ENCODE measurements around the gene NEK4.

NEK4 gene

GRCh38 chr3:52770496-52771333, at the start of gene NEK4:
Gene NEK4 (minus strand): TSS chr3:52770940. CDS start chr3:52770746, 194 bp downstream.
- DNase-seq, result peak; percentile 96

- peak; percentile 4 for DNase-seq
Observed at GRCh38 chr3:52819936-52820335, 49.2 kb upstream of the NEK4 start.

GRCh38 chr3:52817860-52818259, 47.1 kb upstream of the NEK4 start:
- DNase-seq, result no peak

- DNase-seq, result no peak
Observed at GRCh38 chr3:52817221-52817620, 46.5 kb upstream of the NEK4 start.

GRCh38 chr3:52816654-52817053, 45.9 kb upstream of the NEK4 start:
- DNase-seq, result no peak

GRCh38 chr3:52816199-52816598, 45.5 kb upstream of the NEK4 start:
- DNase-seq, result no peak

- DNase-seq, result no peak
Observed at GRCh38 chr3:52813810-52814209, 43.1 kb upstream of the NEK4 start.

GRCh38 chr3:52811452-52812011, 40.8 kb upstream of the NEK4 start:
- DNase-seq, result no peak

GRCh38 chr3:52810923-52811322, 40.2 kb upstream of the NEK4 start:
- no peak for DNase-seq

- peak; percentile 10 for DNase-seq
Observed at GRCh38 chr3:52809662-52810377, 39.1 kb upstream of the NEK4 start.

GRCh38 chr3:52809149-52809548, 38.4 kb upstream of the NEK4 start:
- DNase-seq, result no peak

- DNase-seq, result peak; percentile 9
Observed at GRCh38 chr3:52805270-52806039, 34.7 kb upstream of the NEK4 start.

GRCh38 chr3:52801839-52802238, 31.1 kb upstream of the NEK4 start:
- DNase-seq, result no peak

GRCh38 chr3:52800079-52800478, 29.3 kb upstream of the NEK4 start:
- no peak for DNase-seq

GRCh38 chr3:52798978-52799476, 28.3 kb upstream of the NEK4 start:
- peak; percentile 36 for DNase-seq

- no peak for DNase-seq
Observed at GRCh38 chr3:52798376-52798977, 27.7 kb upstream of the NEK4 start.

- no peak for DNase-seq
Observed at GRCh38 chr3:52796411-52796810, 25.7 kb upstream of the NEK4 start.

- DNase-seq, result no peak
Observed at GRCh38 chr3:52795298-52795900, 24.7 kb upstream of the NEK4 start.

- DNase-seq, result no peak
Observed at GRCh38 chr3:52794612-52795099, 23.9 kb upstream of the NEK4 start, which contains the start of gene ITIH3. Gene ITIH3 (plus strand): TSS chr3:52794796. CDS start chr3:52794804, 8 bp downstream.

GRCh38 chr3:52793702-52794611, 23.2 kb upstream of the NEK4 start:
- no peak for DNase-seq

All from NCI-H82 (cell line).